ENCODE measurements around the gene ADSL. TPM values are rescaled to one million over a fixed set of nuclear protein-coding genes. Genes with fewer than 3 reads are reported as not detected.
A peak's percentile ranks its signal among the peaks of the same experiment; 100 is the strongest.

The ADSL gene
- total and polyA plus RNA-seq, 8 donors, result 18.9 to 35.7 (median 25.1) TPM

DNA sequence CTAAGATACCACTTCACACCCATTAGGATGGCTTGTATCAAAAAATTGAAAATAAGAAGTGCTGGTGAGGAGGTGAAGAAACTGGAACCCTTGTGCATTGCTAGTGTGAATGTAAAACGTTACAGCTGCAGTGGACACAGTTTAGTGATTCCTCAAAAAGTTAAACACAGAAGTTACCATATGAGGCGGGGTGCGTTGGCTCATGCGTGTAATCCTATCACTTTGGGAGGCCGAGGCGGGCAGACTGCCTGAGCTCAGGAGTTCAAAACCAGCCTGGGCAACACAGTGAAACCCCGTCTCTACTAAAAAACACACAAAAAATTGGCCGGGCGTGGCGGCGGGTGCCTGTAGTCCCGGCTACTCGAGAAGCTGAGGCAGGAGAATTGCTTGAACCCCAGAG is 67.6 kb downstream of the ADSL start:
- Histone ChIP-seq H3K4me3 (no peak overlapping the region), H3K4me1 (no peaks in the 10 kb centered on the region), H3K36me3 (peaks cover 4 to 40% (median 16%) of the 10 kb centered on the region in 3 donors), H3K27ac (no peak overlapping the region), H3K27me3 (no peaks in the 10 kb centered on the region), H3K9me3 (no peaks in the 10 kb centered on the region)
- FAIRE-seq (no peak), DNase-seq (no peak), ATAC-seq (no peak)
- WGBS, 2 donors, result 86 to 87% methylated on average over 13 of the region's 13 CpGs
- TF ChIP-seq, protein P1, sequence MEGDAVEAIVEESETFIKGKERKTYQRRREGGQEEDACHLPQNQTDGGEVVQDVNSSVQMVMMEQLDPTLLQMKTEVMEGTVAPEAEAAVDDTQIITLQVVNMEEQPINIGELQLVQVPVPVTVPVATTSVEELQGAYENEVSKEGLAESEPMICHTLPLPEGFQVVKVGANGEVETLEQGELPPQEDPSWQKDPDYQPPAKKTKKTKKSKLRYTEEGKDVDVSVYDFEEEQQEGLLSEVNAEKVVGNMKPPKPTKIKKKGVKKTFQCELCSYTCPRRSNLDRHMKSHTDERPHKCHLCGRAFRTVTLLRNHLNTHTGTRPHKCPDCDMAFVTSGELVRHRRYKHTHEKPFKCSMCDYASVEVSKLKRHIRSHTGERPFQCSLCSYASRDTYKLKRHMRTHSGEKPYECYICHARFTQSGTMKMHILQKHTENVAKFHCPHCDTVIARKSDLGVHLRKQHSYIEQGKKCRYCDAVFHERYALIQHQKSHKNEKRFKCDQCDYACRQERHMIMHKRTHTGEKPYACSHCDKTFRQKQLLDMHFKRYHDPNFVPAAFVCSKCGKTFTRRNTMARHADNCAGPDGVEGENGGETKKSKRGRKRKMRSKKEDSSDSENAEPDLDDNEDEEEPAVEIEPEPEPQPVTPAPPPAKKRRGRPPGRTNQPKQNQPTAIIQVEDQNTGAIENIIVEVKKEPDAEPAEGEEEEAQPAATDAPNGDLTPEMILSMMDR (IDR thresholded peaks at IDR 0.05), result no peak
- intact Hi-C loops (cut with DNase I), result no loop called here

- H3K4me1 ChIP-seq, result no peaks in the 10 kb centered on the region
These were observed 68.0 kb downstream of the ADSL start for GRCh38 chr22:40414311-40414710.

GRCh38 chr22:40414838-40415505 is 68.7 kb downstream of the ADSL start:
- Histone ChIP-seq H3K27ac (no peak overlapping the region), H3K4me1 (no peaks in the 10 kb centered on the region), H3K27me3 (no peaks in the 10 kb centered on the region), H3K4me3 (no peak overlapping the region), H3K9me3 (no peaks in the 10 kb centered on the region), H3K36me3 (peaks cover 9 to 40% (median 21%) of the 10 kb centered on the region in 3 donors)
- ATAC-seq, result peak in 1 of 4 donors; percentile 13
- no peak for DNase-seq
- intact Hi-C loops (cut with DNase I), result no loop called here
- FAIRE-seq, result no peak
- WGBS, 2 donors, result 80 to 82% methylated on average over 10 of the region's 10 CpGs
- TF ChIP-seq, protein P1 (IDR thresholded peaks at IDR 0.05), result no peak

More at GRCh38 chr22:40414311-40414710, 68.0 kb downstream of the ADSL start:
- Histone ChIP-seq H3K27me3 (no peaks in the 10 kb centered on the region), H3K27ac (no peak overlapping the region), H3K4me3 (no peak overlapping the region), H3K9me3 (no peaks in the 10 kb centered on the region), H3K36me3 (peaks cover 4 to 40% (median 21%) of the 10 kb centered on the region in 3 donors)
- ATAC-seq (no peak), FAIRE-seq (no peak), DNase-seq (no peak)
- TF ChIP-seq, protein P1 (IDR thresholded peaks at IDR 0.05), result no peak
- WGBS, 2 donors, result 60 to 72% methylated on average over 3 of the region's 3 CpGs
- intact Hi-C loops (cut with DNase I), result no loop called here

DNA sequence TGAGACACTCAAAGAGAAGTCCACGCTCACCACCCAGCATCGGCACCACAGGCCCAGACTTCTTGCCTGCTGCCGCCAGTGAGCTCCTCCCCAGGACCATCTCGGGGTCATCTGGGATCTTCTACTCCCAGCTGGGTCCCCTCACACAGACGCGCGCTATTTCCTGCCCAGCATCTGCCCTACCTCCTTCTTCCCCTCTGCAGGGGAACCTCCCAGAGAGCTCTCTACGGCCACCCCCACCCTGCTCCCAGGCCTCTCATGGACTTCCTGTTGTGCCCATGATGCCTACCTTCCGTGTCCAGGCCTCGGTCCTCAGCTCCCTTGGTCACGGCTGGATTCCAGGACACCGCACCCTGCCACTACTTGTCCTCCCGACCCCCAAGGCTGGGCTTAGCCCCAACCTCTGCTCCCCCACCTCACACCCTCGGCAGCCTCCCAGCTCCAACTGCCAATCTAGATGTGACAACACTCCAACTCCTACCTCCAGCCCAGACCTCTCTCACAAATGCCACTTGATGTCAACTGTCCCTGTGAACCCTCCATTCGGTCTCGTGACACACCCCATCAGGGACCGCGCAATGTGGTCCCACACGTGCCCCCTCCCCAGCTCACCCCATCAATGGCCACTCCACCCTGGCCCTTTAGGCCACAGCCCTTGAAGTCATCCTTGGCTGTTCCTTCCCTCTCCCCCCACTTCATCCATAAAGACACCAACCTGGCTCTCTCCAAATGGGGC is 69.4 kb downstream of the ADSL start:
- H3K27ac ChIP-seq, result no peak overlapping the region
- no peak overlapping the region for H3K4me3 ChIP-seq
- DNase-seq (no peak), FAIRE-seq (no peak), ATAC-seq (peak in 3 of 4 donors; percentile 5 to 29 (median 10))
- intact Hi-C loops (cut with DNase I), result no loop called here
- no peaks in the 10 kb centered on the region for H3K27me3 ChIP-seq
- TF ChIP-seq, protein P1 (IDR thresholded peaks at IDR 0.05), result no peak
- peaks cover 11 to 40% (median 28%) of the 10 kb centered on the region in 3 donors for H3K36me3 ChIP-seq
- no peaks in the 10 kb centered on the region for H3K4me1 ChIP-seq
- 85 to 87% methylated on average over 19 of the region's 19 CpGs for WGBS, 2 donors
- H3K9me3 ChIP-seq, result no peaks in the 10 kb centered on the region

- Histone ChIP-seq H3K4me1 (no peaks in the 10 kb centered on the region), H3K9me3 (no peaks in the 10 kb centered on the region), H3K4me3 (no peak overlapping the region), H3K36me3 (peaks cover 11 to 40% (median 24%) of the 10 kb centered on the region in 3 donors), H3K27me3 (no peaks in the 10 kb centered on the region), H3K27ac (no peak overlapping the region)
- DNase-seq (no peak), ATAC-seq (no peak), FAIRE-seq (no peak)
- 95% methylated on average over 9 to 10 of the region's 10 CpGs for WGBS, 2 donors
- TF ChIP-seq, protein P1 (IDR thresholded peaks at IDR 0.05), result no peak
- intact Hi-C loops (cut with DNase I), result no loop called here
These were observed 69.9 kb downstream of the ADSL start for GRCh38 chr22:40416267-40416570.

Measured in pancreas (tissue), 10 donors.